Epithelial cell of prostate (primary cell): ENCODE data around the gene LDLRAP1.

ENCODE experiments used
- DNase-seq: peaks from one replicate; pipeline ENCODE4 v3.0.0-alpha.2; 2011; ENCODE audit warnings: low read depth, low spot score
- H3K27ac ChIP-seq: fragments of 450-650 bp; 2 replicates; pipeline ENCODE4 v1.5.1; 2017; ENCODE audit warnings: mild to moderate bottlenecking

LDLRAP1 gene

GRCh38 chr1:25616987-25617624 is 73.7 kb downstream of the LDLRAP1 start:
- no peak overlapping the region for H3K27ac ChIP-seq
- no peak for DNase-seq

- H3K27ac ChIP-seq, result no peak overlapping the region
- no peak for DNase-seq
Measured at GRCh38 chr1:25617625-25618432, 74.4 kb downstream of the LDLRAP1 start.

GRCh38 chr1:25618433-25618808 is 75.0 kb downstream of the LDLRAP1 start:
- no peak overlapping the region for H3K27ac ChIP-seq
- DNase-seq, result no peak
